ENCODE data around the gene SAFB2. TPM values are rescaled to one million over a fixed set of nuclear protein-coding genes. Genes with fewer than 3 reads are reported as not detected.

SAFB2 gene
- total and polyA plus RNA-seq, 9 of the 15 experiments (the other 6 are each of a cell fraction or from before 2014, with no cell fraction given), result 4.5 to 103 (median 47.3) TPM

DNA sequence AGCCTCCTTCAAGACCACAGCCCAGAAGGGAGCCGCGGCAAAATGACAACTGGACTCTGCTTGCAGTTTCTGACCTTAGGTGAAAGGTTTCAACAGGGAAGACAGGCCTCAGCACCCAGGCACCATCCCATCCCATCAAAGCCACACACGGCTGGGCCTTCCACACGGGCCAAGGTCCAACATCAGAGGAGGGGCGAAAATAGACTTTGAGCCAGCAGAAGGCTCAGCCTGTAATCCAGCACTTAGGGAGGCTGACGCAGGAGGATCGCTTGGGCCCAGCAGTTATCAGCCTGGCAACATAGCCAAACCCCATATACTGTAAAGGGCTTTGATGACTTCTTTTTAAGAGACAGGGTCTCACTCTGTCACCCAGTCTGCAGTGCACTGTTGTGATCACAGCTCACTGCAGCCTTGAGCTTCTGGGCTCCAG lies 28.0 kb downstream of the SAFB2 start:
- Histone ChIP-seq H3K4me1 (replicated peaks in 1 of 2; ENCODE audit: control insufficient read depth in 2 of 2, insufficient read depth in 2 of 2, low read length in 2 of 2) (peaks cover 0 to 14% of the 10 kb centered on the region in 2 experiments; a peak in 1 of 5 replicates), H3K9me3 (replicated peaks; ENCODE audit: control insufficient read depth, insufficient read depth, low read depth, low read length) (no peaks in the 10 kb centered on the region), H4K20me1 (replicated peaks; ENCODE audit: control insufficient read depth, insufficient read depth, low read length) (peaks cover 5% of the 10 kb centered on the region; the same call in 1 of the 2 replicates), H3K27ac (ENCODE audit: extremely low read depth, low read depth, low read length) (no peak overlapping the region), H3K27me3 (ENCODE audit: control insufficient read depth in 2 of 2, insufficient read depth in 2 of 2, low read length in 2 of 2) (no peaks in the 10 kb centered on the region), H3K4me2 (ENCODE audit: insufficient read depth, low read length) (no peak overlapping the region), H3K9me1 (ENCODE audit: control insufficient read depth, insufficient read depth, low read length) (no peaks in the 10 kb centered on the region), H3K36me3 (ENCODE audit: control insufficient read depth, insufficient read depth, low read length) (peaks cover 98% of the 10 kb centered on the region), H3K79me2 (ENCODE audit: control insufficient read depth, insufficient read depth, low read length) (0 out of 3 replicates have a peak, but pooled peaks cover 4% of the 10 kb centered on the region), H3K4me3 (no peak overlapping the region), H3K9ac (ENCODE audit: insufficient read depth in 1 of 2, low read depth in 2 of 2, low read length in 2 of 2) (no peak overlapping the region), H2AFZ (ENCODE audit: low read depth, low read length) (no peak overlapping the region)
- no peak for TF ChIP-seq MTF1 (CRISPR knock-in tag; IDR thresholded peaks at IDR 0.05; ENCODE audit: borderline replicate concordance)
- TF ChIP-seq, protein P1, sequence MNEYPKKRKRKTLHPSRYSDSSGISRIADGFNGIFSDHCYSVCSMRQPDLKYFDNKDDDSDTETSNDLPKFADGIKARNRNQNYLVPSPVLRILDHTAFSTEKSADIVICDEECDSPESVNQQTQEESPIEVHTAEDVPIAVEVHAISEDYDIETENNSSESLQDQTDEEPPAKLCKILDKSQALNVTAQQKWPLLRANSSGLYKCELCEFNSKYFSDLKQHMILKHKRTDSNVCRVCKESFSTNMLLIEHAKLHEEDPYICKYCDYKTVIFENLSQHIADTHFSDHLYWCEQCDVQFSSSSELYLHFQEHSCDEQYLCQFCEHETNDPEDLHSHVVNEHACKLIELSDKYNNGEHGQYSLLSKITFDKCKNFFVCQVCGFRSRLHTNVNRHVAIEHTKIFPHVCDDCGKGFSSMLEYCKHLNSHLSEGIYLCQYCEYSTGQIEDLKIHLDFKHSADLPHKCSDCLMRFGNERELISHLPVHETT (CRISPR knock-in tag; conservative IDR thresholded peaks at IDR 0.05 in 1 of 2, IDR thresholded peaks at IDR 0.05 in 1 of 2), result no peak
- BruUV-seq (replicated peaks), result no TSS peak
- ATAC-seq (no peak), DNase-seq (ENCODE audit: extremely low read depth in 1 of 4, low spot score in 3 of 4) (no peak), FAIRE-seq (no peak)
- intact Hi-C loops (cut with micrococcal nuclease), result no loop called here
- POLR2A ChIA-PET, result interaction anchor here (0.7 kb wide), 1 partner anchor 676 kb away, joined by 3 read pairs; no protein-coding TSS in a partner anchor
- in situ Hi-C loops (cut with MboI), result no loop called here
- CTCF ChIA-PET (ENCODE audit: low intra/inter-chr PET ratio), result no interaction called here
- WGBS (ENCODE audit: insufficient coverage, low coverage, missing lambda C conversion rate), result 91% methylated on average over 7 of the region's 7 CpGs

Data from K562 (cell line).